B cell (primary cell): ENCODE measurements around the gene CAGE1.

Source experiments
- EZH2 ChIP-seq: IDR thresholded peaks from 2 replicates; pipeline ENCODE4 v1.6.1; 2012; ENCODE audit warnings: borderline replicate concordance, low read depth, mild to moderate bottlenecking, moderate library complexity, low read length; ENCODE audit not compliant: insufficient read depth, poor library complexity, severe bottlenecking
- TF ChIP-seq, protein P1 (sequence below): fragments of 200-600 bp; IDR thresholded peaks from one replicate; pipeline ENCODE4 v1.8.0; 2022; ENCODE audit warnings: antibody characterized with exemption, mild to moderate bottlenecking

DNA sequence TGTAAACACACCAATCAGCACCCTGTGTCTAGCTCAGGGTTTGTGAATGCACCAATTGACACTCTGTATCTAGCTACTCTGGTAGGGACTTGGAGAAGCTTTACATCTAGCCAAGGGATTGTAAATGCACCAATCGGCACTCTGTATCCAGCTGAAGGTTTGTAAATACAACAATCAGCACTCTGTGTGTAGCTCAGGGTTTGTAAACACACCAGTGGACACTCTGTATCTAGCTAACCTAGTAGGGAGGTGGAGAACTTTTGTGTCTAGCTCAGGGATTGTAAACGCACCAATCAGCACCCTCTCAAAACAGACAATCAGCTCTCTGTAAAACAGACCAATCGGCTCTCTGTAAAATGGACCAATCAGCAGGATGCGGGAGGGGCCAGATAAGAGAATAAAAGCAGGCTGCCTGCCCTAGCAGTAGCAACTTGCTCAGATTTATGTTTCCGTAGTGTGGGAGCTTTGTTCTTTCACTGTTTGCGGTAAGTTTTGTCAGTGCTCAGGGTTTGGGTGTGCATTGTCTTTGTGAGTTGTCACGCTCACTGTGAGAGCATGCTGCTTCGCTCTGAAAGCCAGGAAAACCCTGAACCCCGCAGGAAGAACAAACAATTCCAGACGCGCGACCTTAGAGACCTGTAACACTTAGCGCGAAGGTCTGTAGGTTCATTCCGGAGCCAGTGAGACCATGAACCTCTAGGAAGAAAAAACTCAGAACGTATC, 37.1 kb upstream of the CAGE1 start:
- TF ChIP-seq, protein P1, sequence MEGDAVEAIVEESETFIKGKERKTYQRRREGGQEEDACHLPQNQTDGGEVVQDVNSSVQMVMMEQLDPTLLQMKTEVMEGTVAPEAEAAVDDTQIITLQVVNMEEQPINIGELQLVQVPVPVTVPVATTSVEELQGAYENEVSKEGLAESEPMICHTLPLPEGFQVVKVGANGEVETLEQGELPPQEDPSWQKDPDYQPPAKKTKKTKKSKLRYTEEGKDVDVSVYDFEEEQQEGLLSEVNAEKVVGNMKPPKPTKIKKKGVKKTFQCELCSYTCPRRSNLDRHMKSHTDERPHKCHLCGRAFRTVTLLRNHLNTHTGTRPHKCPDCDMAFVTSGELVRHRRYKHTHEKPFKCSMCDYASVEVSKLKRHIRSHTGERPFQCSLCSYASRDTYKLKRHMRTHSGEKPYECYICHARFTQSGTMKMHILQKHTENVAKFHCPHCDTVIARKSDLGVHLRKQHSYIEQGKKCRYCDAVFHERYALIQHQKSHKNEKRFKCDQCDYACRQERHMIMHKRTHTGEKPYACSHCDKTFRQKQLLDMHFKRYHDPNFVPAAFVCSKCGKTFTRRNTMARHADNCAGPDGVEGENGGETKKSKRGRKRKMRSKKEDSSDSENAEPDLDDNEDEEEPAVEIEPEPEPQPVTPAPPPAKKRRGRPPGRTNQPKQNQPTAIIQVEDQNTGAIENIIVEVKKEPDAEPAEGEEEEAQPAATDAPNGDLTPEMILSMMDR, result no peak
- TF ChIP-seq EZH2, result no peak
